HEK293T (cell line): Measurements from ENCODE around the gene EDRF1.

Source experiments
- CTCF ChIA-PET: fragments of 350-600 bp; formaldehyde crosslinking; extraction: SDS; loops from one replicate; lab custom pipeline; 2021; ENCODE audit warnings: antibody characterized with exemption, inconsistent platforms; lab: Yijun Ruan, JAX
- POLR2A ChIA-PET: fragments of 350-600 bp; formaldehyde crosslinking; extraction: SDS; loops from one replicate; lab custom pipeline; 2020; ENCODE audit warnings: antibody characterized with exemption, inconsistent platforms; lab: Yijun Ruan, JAX
- DNase-seq: peaks from one replicate; pipeline ENCODE4 v3.0.0; 2012; ENCODE audit warnings: mixed read lengths; ENCODE audit errors: extremely low spot score
- ARNT ChIP-seq: fragments of 450-650 bp; IDR thresholded peaks from 2 replicates; pipeline ENCODE4 v1.6.1; 2017; ENCODE audit warnings: mild to moderate bottlenecking
- BHLHE40 ChIP-seq: fragments of 450-650 bp; IDR thresholded peaks from 2 replicates; pipeline ENCODE4 v1.6.1; 2016; ENCODE audit warnings: mild to moderate bottlenecking, moderate library complexity, borderline replicate concordance
- CTBP1 ChIP-seq: fragments of 450-650 bp; IDR thresholded peaks from 2 replicates; pipeline ENCODE4 v1.6.1; 2016; ENCODE audit warnings: borderline replicate concordance
- ELF4 ChIP-seq: fragments of 450-650 bp; IDR thresholded peaks from 2 replicates; pipeline ENCODE4 v1.6.1; 2017; ENCODE audit warnings: antibody characterized with exemption
- FOXA1 ChIP-seq: fragments of 450-650 bp; IDR thresholded peaks from 2 replicates; pipeline ENCODE4 v1.6.1; 2016; ENCODE audit warnings: mild to moderate bottlenecking
- FOXK2 ChIP-seq: fragments of 450-650 bp; IDR thresholded peaks from 2 replicates; pipeline ENCODE4 v1.6.1; 2016; ENCODE audit warnings: mild to moderate bottlenecking
- FOXM1 ChIP-seq: fragments of 450-650 bp; IDR thresholded peaks from 2 replicates; pipeline ENCODE4 v1.6.1; 2017; ENCODE audit warnings: mild to moderate bottlenecking, borderline replicate concordance
- HDGF ChIP-seq: fragments of 450-650 bp; IDR thresholded peaks from 2 replicates; pipeline ENCODE4 v1.6.1; 2017; ENCODE audit warnings: antibody characterized with exemption, borderline replicate concordance
- L3MBTL2 ChIP-seq: fragments of 450-650 bp; conservative IDR thresholded peaks from 2 replicates; pipeline ENCODE4 v1.6.1; 2016; ENCODE audit warnings: mild to moderate bottlenecking
- LEF1 ChIP-seq: fragments of 450-650 bp; IDR thresholded peaks from 2 replicates; pipeline ENCODE4 v1.6.1; 2017; ENCODE audit warnings: mild to moderate bottlenecking, borderline replicate concordance
- NFRKB ChIP-seq: fragments of 450-650 bp; IDR thresholded peaks from 2 replicates; pipeline ENCODE4 v1.6.1; 2016; ENCODE audit warnings: mild to moderate bottlenecking, moderate library complexity
- SP1 ChIP-seq: fragments of 450-650 bp; IDR thresholded peaks from 2 replicates; pipeline ENCODE4 v1.6.1; 2017
- SUZ12 ChIP-seq: fragments of 450-650 bp; IDR thresholded peaks from 2 replicates; pipeline ENCODE4 v1.6.1; 2016; ENCODE audit warnings: mild to moderate bottlenecking
- TARDBP ChIP-seq: fragments of 450-650 bp; IDR thresholded peaks from 2 replicates; pipeline ENCODE4 v1.6.1; 2016
- ZNF384 ChIP-seq: fragments of 450-650 bp; IDR thresholded peaks from 2 replicates; pipeline ENCODE4 v1.6.1; 2016
- TF ChIP-seq, protein P1 (sequence below): fragments of 450-650 bp; IDR thresholded peaks from 2 replicates; pipeline ENCODE4 v1.6.1; 2016

EDRF1 gene

GRCh38 chr10:125765835-125766234 lies 46.3 kb downstream of the EDRF1 start:
- ChIA-PET POLR2A (no interaction called here), CTCF (interaction anchor here (1.0 kb wide), 1 partner anchor 10 kb away, joined by 3 read pairs; no protein-coding TSS in a partner anchor)
- DNase-seq, result no peak
- no peak for TF ChIP-seq ELF4
- TF ChIP-seq, protein P1, sequence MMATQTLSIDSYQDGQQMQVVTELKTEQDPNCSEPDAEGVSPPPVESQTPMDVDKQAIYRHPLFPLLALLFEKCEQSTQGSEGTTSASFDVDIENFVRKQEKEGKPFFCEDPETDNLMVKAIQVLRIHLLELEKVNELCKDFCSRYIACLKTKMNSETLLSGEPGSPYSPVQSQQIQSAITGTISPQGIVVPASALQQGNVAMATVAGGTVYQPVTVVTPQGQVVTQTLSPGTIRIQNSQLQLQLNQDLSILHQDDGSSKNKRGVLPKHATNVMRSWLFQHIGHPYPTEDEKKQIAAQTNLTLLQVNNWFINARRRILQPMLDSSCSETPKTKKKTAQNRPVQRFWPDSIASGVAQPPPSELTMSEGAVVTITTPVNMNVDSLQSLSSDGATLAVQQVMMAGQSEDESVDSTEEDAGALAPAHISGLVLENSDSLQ, result no peak
- TF ChIP-seq CTBP1, result no peak
- no peak for TF ChIP-seq TARDBP
- TF ChIP-seq ZNF384, result no peak
- TF ChIP-seq ARNT, result no peak
- TF ChIP-seq LEF1, result no peak
- no peak for TF ChIP-seq FOXK2
- TF ChIP-seq NFRKB, result no peak
- no peak for TF ChIP-seq FOXA1
- no peak for TF ChIP-seq FOXM1
- TF ChIP-seq HDGF, result no peak
- no peak for TF ChIP-seq BHLHE40
- no peak for TF ChIP-seq L3MBTL2

- TF ChIP-seq FOXA1, result no peak
- TF ChIP-seq NFRKB, result no peak
- TF ChIP-seq L3MBTL2, result no peak
- TF ChIP-seq ELF4, result no peak
- no peak for TF ChIP-seq FOXK2
- TF ChIP-seq HDGF, result no peak
- no peak for TF ChIP-seq LEF1
- ChIA-PET CTCF (no interaction called here), POLR2A (no interaction called here)
- DNase-seq, result no peak
These were observed 47.0 kb downstream of the EDRF1 start for GRCh38 chr10:125766511-125766910.

GRCh38 chr10:125768219-125768855 lies 48.8 kb downstream of the EDRF1 start:
- no peak for DNase-seq
- TF ChIP-seq NFRKB, result no peak
- TF ChIP-seq FOXM1, result no peak
- TF ChIP-seq FOXK2, result no peak
- no peak for TF ChIP-seq ZNF384
- no peak for TF ChIP-seq LEF1
- TF ChIP-seq, protein P1, result no peak
- TF ChIP-seq ARNT, result no peak
- TF ChIP-seq FOXA1, result no peak
- no peak for TF ChIP-seq SUZ12
- TF ChIP-seq TARDBP, result no peak
- TF ChIP-seq CTBP1, result no peak
- TF ChIP-seq BHLHE40, result no peak
- no peak for TF ChIP-seq L3MBTL2
- TF ChIP-seq ELF4, result no peak
- TF ChIP-seq HDGF, result no peak
- TF ChIP-seq SP1, result no peak
- POLR2A ChIA-PET, result interaction anchor here (0.7 kb wide), 1 partner anchor 17 kb away, joined by 4 read pairs; no protein-coding TSS in a partner anchor
- CTCF ChIA-PET, result no interaction called here

GRCh38 chr10:125769175-125769574 lies 49.7 kb downstream of the EDRF1 start:
- CTCF ChIA-PET, result no interaction called here
- TF ChIP-seq HDGF, result no peak
- no peak for TF ChIP-seq TARDBP
- TF ChIP-seq, protein P1, result no peak
- no peak for TF ChIP-seq L3MBTL2
- no peak for TF ChIP-seq ELF4
- no peak for TF ChIP-seq CTBP1
- no peak for TF ChIP-seq ARNT
- no peak for TF ChIP-seq BHLHE40
- TF ChIP-seq LEF1, result no peak
- no peak for TF ChIP-seq SUZ12
- TF ChIP-seq FOXK2, result no peak
- no peak for TF ChIP-seq NFRKB
- TF ChIP-seq ZNF384, result no peak
- no peak for TF ChIP-seq FOXM1
- TF ChIP-seq FOXA1, result no peak
- TF ChIP-seq SP1, result no peak
- DNase-seq, result no peak
- POLR2A ChIA-PET, result no interaction called here

DNA sequence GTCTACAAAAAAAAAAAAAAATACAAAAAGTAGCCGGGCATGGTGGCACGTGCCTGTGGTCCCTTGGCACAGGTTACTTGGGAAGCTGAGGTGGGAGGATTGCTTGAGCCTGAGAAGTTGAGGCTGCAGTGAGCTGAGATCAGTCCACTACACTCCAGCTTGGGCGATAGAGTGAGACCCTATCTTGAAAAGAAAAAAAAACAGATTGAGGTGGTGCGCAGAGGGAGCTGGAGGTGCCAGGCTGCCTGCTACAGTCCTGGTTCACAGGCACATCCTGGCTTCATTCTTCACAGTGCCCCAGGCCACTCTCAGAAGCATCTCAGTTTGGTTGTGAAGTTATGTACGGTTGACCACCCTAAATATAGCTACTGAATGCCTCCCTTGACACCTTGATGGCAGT lies 51.3 kb downstream of the EDRF1 start:
- CTCF ChIA-PET, result interaction anchor here (0.6 kb wide), 1 partner anchor 24 kb away, joined by 4 read pairs; no protein-coding TSS in a partner anchor
- TF ChIP-seq ELF4 (no peak), LEF1 (no peak), NFRKB (no peak), BHLHE40 (no peak), SP1 (no peak), FOXA1 (no peak), TARDBP (no peak), FOXK2 (no peak), FOXM1 (no peak), HDGF (no peak), L3MBTL2 (no peak), ZNF384 (no peak), ARNT (no peak)
- TF ChIP-seq, protein P1, result no peak
- DNase-seq, result no peak
- POLR2A ChIA-PET, result no interaction called here
